Spleen (tissue), 7 donors: ENCODE results near the gene GRIK1.

Source experiments
- POLR2A ChIP-seq, 3 donors: fragments of 450-650 bp; IDR thresholded peaks; one replicate each; pipeline ENCODE4 v1.5.1; 2017; ENCODE audit warnings: antibody characterized with exemption in 3 of 3, mild to moderate bottlenecking in 1 of 3
- POLR2AphosphoS5 ChIP-seq, 3 donors: sonication (generic); formaldehyde crosslinking; IDR thresholded peaks; one replicate each; pipeline ENCODE4 v1.5.1; 2017; ENCODE audit warnings: antibody characterized with exemption in 3 of 3
- TF ChIP-seq, protein P1 (sequence below), 11 experiments: fragments of 200-600 bp in 7 of 11; fragments of 450-650 bp in 4 of 11; sonication (generic) in 4 of 11; IDR thresholded peaks in 8 of 11; conservative IDR thresholded peaks in 3 of 11; 1 replicate in 7 of 11; 2 replicates in 4 of 11; pipeline versions ENCODE4 v1.4.0 to v1.8.0; 2016 to 2021; ENCODE audit warnings: antibody characterized with exemption in 11 of 11, inconsistent platforms in 4 of 11, mild to moderate bottlenecking in 1 of 11
- donor health status: DM: no; HTN: no; CAD: no; lungs with moderate emphysema.
- donor health status: DM: no; HTN: no; CAD: no.
- donor health status: DM: no; HTN: no; CAD: no.

GRCh38 chr21:29501451-29501850 is 438.3 kb downstream of the GRIK1 start:
- TF ChIP-seq, protein P1, sequence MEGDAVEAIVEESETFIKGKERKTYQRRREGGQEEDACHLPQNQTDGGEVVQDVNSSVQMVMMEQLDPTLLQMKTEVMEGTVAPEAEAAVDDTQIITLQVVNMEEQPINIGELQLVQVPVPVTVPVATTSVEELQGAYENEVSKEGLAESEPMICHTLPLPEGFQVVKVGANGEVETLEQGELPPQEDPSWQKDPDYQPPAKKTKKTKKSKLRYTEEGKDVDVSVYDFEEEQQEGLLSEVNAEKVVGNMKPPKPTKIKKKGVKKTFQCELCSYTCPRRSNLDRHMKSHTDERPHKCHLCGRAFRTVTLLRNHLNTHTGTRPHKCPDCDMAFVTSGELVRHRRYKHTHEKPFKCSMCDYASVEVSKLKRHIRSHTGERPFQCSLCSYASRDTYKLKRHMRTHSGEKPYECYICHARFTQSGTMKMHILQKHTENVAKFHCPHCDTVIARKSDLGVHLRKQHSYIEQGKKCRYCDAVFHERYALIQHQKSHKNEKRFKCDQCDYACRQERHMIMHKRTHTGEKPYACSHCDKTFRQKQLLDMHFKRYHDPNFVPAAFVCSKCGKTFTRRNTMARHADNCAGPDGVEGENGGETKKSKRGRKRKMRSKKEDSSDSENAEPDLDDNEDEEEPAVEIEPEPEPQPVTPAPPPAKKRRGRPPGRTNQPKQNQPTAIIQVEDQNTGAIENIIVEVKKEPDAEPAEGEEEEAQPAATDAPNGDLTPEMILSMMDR (IDR thresholded peaks at IDR 0.05 in 8 of 11, conservative IDR thresholded peaks at IDR 0.05 in 3 of 11): no peak
- TF ChIP-seq POLR2A (IDR thresholded peaks at IDR 0.05): no peak
- no peak for TF ChIP-seq POLR2AphosphoS5 (IDR thresholded peaks at IDR 0.05)
